ENCODE data around the gene KRTAP12-4.
"Not testable (repeated sequence)": the region's sequence is repeated elsewhere in the genome, so short reads cannot be mapped to it uniquely, and the experiment has no call there.

The KRTAP12-4 gene

GRCh38 chr21:44656868-44657267 is 2.4 kb upstream of the KRTAP12-4 start:
- no peak for DNase-seq (ENCODE audit: low read depth in 2 of 2)

- DNase-seq (ENCODE audit: low read depth in 2 of 2): peak in 1 of 2 donors; percentile 24
Observed at GRCh38 chr21:44653656-44654575, 543 bp downstream of the KRTAP12-4 start.

- DNase-seq (ENCODE audit: low read depth in 2 of 2): no peak
Observed at GRCh38 chr21:44653123-44653522, 1.3 kb downstream of the KRTAP12-4 start.

GRCh38 chr21:44650973-44651675 is 3.3 kb downstream of the KRTAP12-4 start:
- no peak for DNase-seq (ENCODE audit: low read depth in 2 of 2)

DNA sequence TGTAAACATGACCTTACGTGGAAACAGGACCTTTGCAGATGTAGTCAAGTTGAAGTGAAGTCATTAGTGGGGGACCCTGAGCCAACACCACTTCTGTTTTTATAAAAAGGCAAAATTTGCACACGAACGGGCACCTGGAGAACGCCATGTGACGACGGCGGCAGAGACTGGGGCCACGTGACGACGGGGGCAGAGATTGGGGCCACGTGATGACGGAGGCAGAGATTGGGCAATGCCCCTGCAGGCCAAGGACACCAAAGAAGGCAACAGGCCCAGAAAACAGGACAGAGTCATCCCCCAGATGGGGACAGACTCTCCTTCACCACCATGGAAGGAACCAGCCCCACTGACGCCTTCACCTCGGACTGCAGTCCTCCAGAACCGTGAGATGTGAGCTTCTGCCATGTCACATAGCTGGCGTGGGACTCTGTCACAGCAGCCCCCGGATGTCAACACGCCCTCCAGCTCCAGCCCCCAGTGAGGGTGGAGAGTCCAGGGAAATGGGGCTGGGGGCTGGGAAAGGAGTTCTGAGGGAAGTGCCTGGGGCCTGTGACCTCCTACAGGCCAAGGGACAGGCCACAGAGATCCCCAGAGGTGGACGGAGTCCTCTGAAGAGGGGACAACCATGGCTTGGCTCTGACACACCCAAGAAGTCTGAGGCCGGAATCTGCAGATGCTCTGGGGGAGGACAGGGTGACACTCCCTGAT is 4.0 kb downstream of the KRTAP12-4 start:
- no peak for DNase-seq (ENCODE audit: low read depth in 2 of 2)

- no peak for DNase-seq (ENCODE audit: low read depth in 2 of 2)
Observed at GRCh38 chr21:44649521-44650100, 4.8 kb downstream of the KRTAP12-4 start.

- DNase-seq (ENCODE audit: low read depth in 2 of 2): no peak
Observed at GRCh38 chr21:44648557-44649311, 5.7 kb downstream of the KRTAP12-4 start.

GRCh38 chr21:44647222-44647552 is 7.3 kb downstream of the KRTAP12-4 start:
- DNase-seq (ENCODE audit: low read depth in 2 of 2): no peak

GRCh38 chr21:44646366-44647221 is 7.9 kb downstream of the KRTAP12-4 start, which contains the start of gene KRTAP10-11:
TSS of gene KRTAP10-11 (plus strand) at chr21:44646414. CDS start at chr21:44646459, 45 bp downstream.
- DNase-seq (ENCODE audit: low read depth in 2 of 2): not testable (repeated sequence)

- DNase-seq (ENCODE audit: low read depth in 2 of 2): no peak
Observed at GRCh38 chr21:44644878-44645277, 9.6 kb downstream of the KRTAP12-4 start.

DNA sequence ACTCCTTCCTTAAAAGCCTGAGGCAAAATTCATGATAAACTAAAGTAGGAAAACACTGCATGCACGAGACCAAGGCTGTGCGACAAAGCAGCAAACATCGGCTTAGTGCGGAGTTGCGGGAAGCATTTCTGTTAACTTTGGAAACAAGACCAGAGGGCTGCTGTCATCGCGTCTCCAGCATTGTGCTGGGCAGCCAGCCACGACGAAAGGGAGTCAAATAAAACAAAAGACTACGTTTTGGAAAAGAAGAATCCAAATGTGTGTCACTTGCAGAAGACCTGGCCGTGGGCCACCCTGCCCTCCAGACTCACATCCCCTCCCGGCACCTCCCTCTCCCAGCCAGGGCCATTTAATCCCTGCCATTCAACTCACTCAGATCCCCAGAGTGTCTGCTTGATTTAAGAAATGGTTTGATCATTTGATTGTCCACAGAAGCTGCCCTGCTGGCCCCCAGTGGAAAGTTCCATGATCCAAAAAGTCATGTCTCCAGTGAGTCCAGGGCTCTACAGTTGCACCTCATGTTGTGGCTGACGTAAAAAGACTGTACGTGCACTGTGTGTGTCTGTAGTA is 10.6 kb downstream of the KRTAP12-4 start:
- DNase-seq (ENCODE audit: low read depth in 2 of 2): no peak

DNA sequence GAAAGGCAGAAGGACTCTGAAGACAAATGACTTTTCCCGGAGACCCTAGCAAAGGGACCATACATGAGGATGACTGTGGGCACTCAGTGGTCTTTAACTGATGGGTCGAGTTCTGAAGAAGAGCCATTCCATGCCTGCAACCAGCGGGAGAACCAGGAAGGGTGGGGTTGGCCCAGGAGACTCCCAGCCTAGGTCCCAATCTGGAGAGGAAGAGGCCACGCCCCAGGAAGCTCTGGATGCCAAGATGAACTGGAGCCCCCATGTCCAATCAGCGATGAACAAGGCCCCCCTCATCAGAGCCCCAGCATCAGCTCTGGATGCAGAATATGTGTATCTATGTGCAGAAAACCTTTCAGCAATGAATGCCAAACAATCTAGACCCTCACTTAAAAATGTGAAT is 13.7 kb downstream of the KRTAP12-4 start:
- no peak for DNase-seq (ENCODE audit: low read depth in 2 of 2)

DNA sequence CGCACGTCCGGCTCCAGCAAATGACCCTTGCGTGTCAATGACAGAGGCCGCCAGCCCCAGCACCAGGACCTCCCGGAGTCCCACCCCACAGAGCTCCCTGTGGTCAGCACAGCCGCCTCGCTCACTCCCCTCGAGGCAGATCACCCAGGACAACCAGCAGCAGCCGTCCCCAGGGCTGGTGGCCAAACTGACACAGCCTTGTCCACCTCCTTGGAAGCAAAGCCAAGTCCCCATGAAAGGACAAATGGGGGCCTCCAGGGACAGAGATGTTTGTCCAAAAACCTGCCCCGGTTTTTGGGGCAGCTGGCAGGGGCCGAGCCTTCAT is 15.2 kb downstream of the KRTAP12-4 start:
- DNase-seq (ENCODE audit: low read depth in 2 of 2): no peak

DNA sequence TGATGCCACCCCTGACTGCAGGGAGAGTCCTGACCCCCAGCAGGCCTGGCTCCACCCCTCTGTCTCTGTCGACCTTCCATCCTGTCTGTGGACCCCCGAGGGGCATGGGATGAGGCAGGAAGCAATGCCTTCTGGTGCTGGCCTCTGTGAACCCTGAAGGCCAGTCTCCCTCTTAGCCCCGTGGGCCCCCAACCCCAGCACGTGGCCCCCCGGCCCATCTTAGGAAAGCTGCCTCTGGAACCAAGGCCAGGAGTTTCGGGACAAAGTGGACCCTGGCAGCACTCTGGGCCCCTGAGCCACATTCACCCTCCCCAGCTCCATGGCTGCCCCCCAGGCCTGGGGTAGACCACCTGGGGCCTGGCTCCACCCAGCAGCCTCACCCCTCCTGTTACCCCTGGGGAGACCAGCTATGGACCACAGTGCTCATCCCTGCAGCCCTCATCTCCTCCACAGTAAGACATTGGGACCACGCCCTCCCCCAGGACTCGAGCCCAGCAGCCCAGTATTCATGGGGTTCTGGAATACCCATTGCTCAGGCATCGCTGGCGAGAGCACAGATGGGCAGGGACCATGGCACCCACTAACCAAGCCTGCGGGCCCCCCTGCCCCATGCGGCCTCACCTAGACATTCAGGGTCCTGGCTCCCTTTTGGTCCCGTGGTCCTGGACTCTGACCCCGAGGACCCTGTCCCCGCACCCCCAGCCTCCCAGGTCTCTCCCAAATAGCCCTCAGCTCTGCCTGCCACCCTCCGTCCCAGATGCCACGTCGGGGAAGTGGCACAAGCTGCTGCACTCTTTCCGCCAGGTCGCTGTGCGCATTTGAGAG is 15.7 kb downstream of the KRTAP12-4 start:
- not testable (repeated sequence) for DNase-seq (ENCODE audit: low read depth in 2 of 2)

GRCh38 chr21:44637851-44638348 is 16.6 kb downstream of the KRTAP12-4 start:
- not testable (repeated sequence) for DNase-seq (ENCODE audit: low read depth in 2 of 2)

- DNase-seq (ENCODE audit: low read depth in 2 of 2): no peak
Observed at GRCh38 chr21:44637018-44637850, 17.2 kb downstream of the KRTAP12-4 start, which contains the start of gene KRTAP10-10. TSS of gene KRTAP10-10 (plus strand) at chr21:44637356. CDS start at chr21:44637418, 62 bp downstream.

GRCh38 chr21:44636209-44637017 is 18.0 kb downstream of the KRTAP12-4 start:
- DNase-seq (ENCODE audit: low read depth in 2 of 2): no peak

Data from stimulated activated CD8-positive, alpha-beta memory T cell treated with anti-CD3 and anti-CD28 coated beads, Interleukin-7, amount 100 ng/mL, for 4 hours (primary cell).